Heart right ventricle (tissue), 16 donors: Measurements from ENCODE around the gene MOSMO. TPM values are rescaled to one million over a fixed set of nuclear protein-coding genes. Genes with fewer than 3 reads are reported as not detected.

Experiments used
- ATAC-seq, 8 donors: fragments of 200-7000 bp; cut with Tn5 transposase; one replicate each; pipeline ENCODE4 v1.9.1; 2020; ENCODE audit warnings: mild to moderate bottlenecking in 8 of 8, moderate library complexity in 8 of 8, moderate number of reproducible peaks in 1 of 8
- DNase-seq, 2 donors: peaks; one replicate each; pipeline ENCODE4 v3.0.0-alpha.2; 2020
- H3K27ac ChIP-seq, 10 donors: fragments of 200-600 bp; sonication (generic) in 2 of 10; one replicate each; pipeline versions ENCODE4 v1.5.0 to v1.8.0; 2020 to 2022; ENCODE audit warnings: mild to moderate bottlenecking in 3 of 10
- H3K27me3 ChIP-seq, 7 donors: fragments of 200-600 bp; one replicate each; pipeline ENCODE4 v1.8.0; 2021 to 2022; ENCODE audit warnings: mild to moderate bottlenecking in 2 of 7
- H3K36me3 ChIP-seq, 9 donors: fragments of 200-600 bp; sonication (generic) in 1 of 9; one replicate each; pipeline versions ENCODE4 v1.5.0 to v1.8.0; 2020 to 2022; ENCODE audit warnings: mild to moderate bottlenecking in 2 of 9
- H3K4me1 ChIP-seq, 9 donors: fragments of 200-600 bp; sonication (generic) in 1 of 9; one replicate each; pipeline versions ENCODE4 v1.5.0 to v1.8.0; 2020 to 2022; ENCODE audit warnings: mild to moderate bottlenecking in 4 of 9
- H3K4me3 ChIP-seq, 10 donors: fragments of 200-600 bp; sonication (generic) in 2 of 10; one replicate each; pipeline versions ENCODE4 v1.5.0 to v1.8.0; 2020 to 2022; ENCODE audit warnings: mild to moderate bottlenecking in 7 of 10, moderate library complexity in 2 of 10
- H3K9me3 ChIP-seq, 11 donors: fragments of 200-600 bp in 10 of 11; sonication (generic) in 2 of 11; one replicate each; pipeline versions ENCODE4 v1.5.0 to v1.8.0; 2013 to 2022; ENCODE audit warnings: mild to moderate bottlenecking in 2 of 11, control low read depth in 1 of 11, moderate library complexity in 1 of 11
- CTCF ChIP-seq, 9 donors: fragments of 200-600 bp; sonication (generic) in 2 of 9; IDR thresholded peaks; one replicate each; pipeline versions ENCODE4 v1.5.0 to v1.8.0; 2021 to 2022; ENCODE audit warnings: antibody characterized with exemption in 9 of 9, mild to moderate bottlenecking in 5 of 9, moderate library complexity in 1 of 9
- WGBS, 2 donors: extraction: QIAGEN DNeasy Blood & Tissue Kit; methylation state at CpG; one replicate each; pipeline ENCODE4 v1.1.7; 2013; ENCODE audit warnings: inconsistent platforms in 1 of 2; 5-methylcytosine and 5-hydroxymethylcytosine counted together
- intact Hi-C, 10 donors: fragments of 100-400 bp; cut with DNase I; formaldehyde crosslinking; loops; one replicate each; pipeline versions ENCODE4 v1.11.1 to v1.14.2; 2022
- polyA plus RNA-seq, 2 donors: library from polyadenylated mRNA; stranded (reverse); fragments of 200-250 nt; gene quantifications; one replicate each; pipeline ENCODE4 v1.2.3, GENCODE V29; 2013
- total RNA-seq, 10 donors: library from RNA; stranded (reverse); fragmentation: NEBNext Ultra II Directional in 3 of 10; extraction: Animal tissue kit (Norgen Biotek cat#: 25700) in 3 of 10; gene quantifications; one replicate each; pipeline versions ENCODE4 v1.2.1 to v1.2.4, GENCODE V29; 2021 to 2023
- donor health status: Arrhythmogenic right ventricular cardiomyopathy.
- donor health status: ischemic (EF 13 %, LVEDD 7.1; RV severe dilation, severe dysfunction).
- donor health status: healthy with polysubstance abuse.
- donor health status: DM: no; HTN: yes; CAD: no.
- donor health status: DM: no; HTN: no; CAD: no.
- donor health status: ischemic (EF 25% LVEDD 6.9; RV normal size, moderate dysfunction).
- donor health status: ischemic (EF 25% LVEDD 5.7; RV mildly dilated, moderate dysfunction).
- donor health status: healthy.
- donor health status: DM: yes; HTN: yes; CAD: no.
- donor health status: Ischemic cardiomyopathy.
- donor health status: ischemic (EF 35%, LVEDD 5.7; RV mildly dilated, moderate dysfunction).
- donor health status: nonischemic (EF 11% LVEDD 7.7; RV severe dilation, severe dysfunction).
- donor health status: DM: yes; HTN: yes; CAD: no.
- donor health status: PGD.
- donor health status: ischemic (EF 29% LVEDD 5.4; RV normal size, mild dysfunction).
- donor health status: nonischemic (EF 23%, LVEDD 6.1; RV moderate dilation, normal function).

Gene MOSMO
- total and polyA plus RNA-seq, 12 donors = 7.5 to 13.0 (median 11.3) TPM

- no peak for DNase-seq
- no peaks in the 10 kb centered on the region for H3K9me3 ChIP-seq
- no peaks in the 10 kb centered on the region for H3K27me3 ChIP-seq
- peaks cover 0 to 17% (median 0%) of the 10 kb centered on the region in 9 donors for H3K36me3 ChIP-seq
- TF ChIP-seq CTCF (IDR thresholded peaks at IDR 0.05) = no peak
- peaks cover 0 to 39% (median 20%) of the 10 kb centered on the region in 9 donors for H3K4me1 ChIP-seq
- 52 to 67% methylated on average over 3 of the region's 3 CpGs for WGBS, 2 donors
- H3K4me3 ChIP-seq = no peak overlapping the region
- H3K27ac ChIP-seq = no peak overlapping the region
- ATAC-seq = no peak
- intact Hi-C loops = loop anchor here in 3 of 10 donors (10.0 kb wide), 1 partner anchor 111 kb away; no protein-coding TSS in a partner anchor
Observed at GRCh38 chr16:22073350-22073749, 65.4 kb downstream of the MOSMO start.

GRCh38 chr16:22075043-22075757 lies 67.3 kb downstream of the MOSMO start:
- intact Hi-C loops = loop anchor here in 7 of 10 donors (2.0 to 10.0 kb wide), 5 partner anchors 73 to 918 kb away; partner anchors contain the start of genes PDZD9 (in 3 of the 7), UQCRC2 (in 2 of the 7) and LDAF1 (in 1 of the 7)
- Histone ChIP-seq H3K27ac (no peak overlapping the region), H3K9me3 (no peaks in the 10 kb centered on the region), H3K36me3 (peaks cover 0 to 29% (median 0%) of the 10 kb centered on the region in 9 donors), H3K4me3 (no peak overlapping the region), H3K27me3 (no peaks in the 10 kb centered on the region), H3K4me1 (peaks cover 0 to 30% (median 16%) of the 10 kb centered on the region in 9 donors)
- ATAC-seq (no peak), DNase-seq (no peak)
- no peak for TF ChIP-seq CTCF (IDR thresholded peaks at IDR 0.05)
- 93 to 95% methylated on average over 11 of the region's 11 CpGs for WGBS, 2 donors

- DNase-seq (no peak), ATAC-seq (no peak)
- Histone ChIP-seq H3K36me3 (peaks cover 0 to 33% (median 0%) of the 10 kb centered on the region in 9 donors), H3K4me1 (peaks cover 0 to 24% (median 12%) of the 10 kb centered on the region in 9 donors), H3K27me3 (no peaks in the 10 kb centered on the region), H3K27ac (no peak overlapping the region), H3K4me3 (no peak overlapping the region), H3K9me3 (no peaks in the 10 kb centered on the region)
- 98 to 100% methylated on average over 1 of the region's 1 CpG for WGBS, 2 donors
- TF ChIP-seq CTCF (IDR thresholded peaks at IDR 0.05) = no peak
- intact Hi-C loops = loop anchor here in 9 of 10 donors (2.0 to 10.0 kb wide), 5 partner anchors 73 to 918 kb away; partner anchors contain the start of genes PDZD9 (in 5 of the 9), UQCRC2 (in 2 of the 9) and LDAF1 (in 1 of the 9)
Observed at GRCh38 chr16:22075776-22076175, 67.9 kb downstream of the MOSMO start.

- Histone ChIP-seq H3K4me3 (no peak overlapping the region), H3K36me3 (peaks cover 0 to 44% (median 0%) of the 10 kb centered on the region in 9 donors), H3K27me3 (no peaks in the 10 kb centered on the region), H3K9me3 (no peaks in the 10 kb centered on the region), H3K27ac (no peak overlapping the region), H3K4me1 (peaks cover 0 to 12% (median 3%) of the 10 kb centered on the region in 9 donors)
- 41 to 47% methylated on average over 8 of the region's 8 CpGs for WGBS, 2 donors
- DNase-seq = peak; percentile 37 to 67
- TF ChIP-seq CTCF (IDR thresholded peaks at IDR 0.05) = peak; percentile 76 to 91 (median 83)
- ATAC-seq = peak in 6 of 8 donors; percentile 38 to 70 (median 54)
- intact Hi-C loops = loop anchor here (1.0 to 10.0 kb wide), 6 partner anchors 76 to 921 kb away; partner anchors contain the start of genes PDZD9 (in 9 of the 10), UQCRC2 (in 2 of the 10) and LDAF1 (in 1 of the 10)
Observed at GRCh38 chr16:22077700-22078313, 69.9 kb downstream of the MOSMO start.
